Natural killer cell (primary cell): ENCODE measurements around the gene BRF1. TPM values are rescaled to one million over a fixed set of nuclear protein-coding genes. Genes with fewer than 3 reads are reported as not detected.
A peak's percentile ranks its signal among the peaks of the same experiment; 100 is the strongest.
"Not testable (repeated sequence)": the region's sequence is repeated elsewhere in the genome, so short reads cannot be mapped to it uniquely, and the experiment has no call there.

Experiments
- ATAC-seq, 3 donors: fragments of 150-1000 bp in 2 of 3; fragments of 200-7000 bp in 1 of 3; cut with Tn5 transposase; 1 replicate in 1 of 3; 2 replicates in 2 of 3; pipeline ENCODE4 v1.10.0; 2021; ENCODE audit warnings: mild to moderate bottlenecking in 2 of 3, moderate library complexity in 2 of 3
- DNase-seq, 2 donors: peaks; one replicate each; pipeline versions ENCODE4 v3.0.0 to v3.0.0-alpha.2; 2013 to 2021; ENCODE audit warnings: mixed read lengths in 1 of 2
- H3K27ac ChIP-seq: one replicate; pipeline ENCODE4 v1.5.1; 2013; ENCODE audit warnings: mild to moderate bottlenecking, low read length
- H3K27me3 ChIP-seq: one replicate; pipeline ENCODE4 v1.6.1; 2013; ENCODE audit warnings: low read length; ENCODE audit not compliant: control insufficient read depth, insufficient read depth
- H3K36me3 ChIP-seq: one replicate; pipeline ENCODE4 v1.6.1; 2013; ENCODE audit warnings: low read length; ENCODE audit not compliant: control insufficient read depth, insufficient read depth
- H3K4me1 ChIP-seq: one replicate; pipeline ENCODE4 v1.6.1; 2013; ENCODE audit warnings: low read length; ENCODE audit not compliant: control insufficient read depth, insufficient read depth
- H3K4me3 ChIP-seq: one replicate; pipeline ENCODE4 v1.5.1; 2013; ENCODE audit warnings: low read length
- H3K9me3 ChIP-seq: one replicate; pipeline ENCODE4 v1.6.1; 2013; ENCODE audit warnings: low read length; ENCODE audit not compliant: control insufficient read depth, insufficient read depth
- H3K27ac Mint-ChIP-seq, 2 donors: one replicate each; pipeline ENCODE4 v1.8.0; 2022; ENCODE audit warnings: mild to moderate bottlenecking in 2 of 2, mixed read lengths in 2 of 2, moderate library complexity in 1 of 2
- H3K27me3 Mint-ChIP-seq, 2 donors: one replicate each; pipeline ENCODE4 v1.8.0; 2022; ENCODE audit warnings: low read depth in 2 of 2, mixed read lengths in 2 of 2
- H3K36me3 Mint-ChIP-seq: one replicate; pipeline ENCODE4 v1.8.0; 2022; ENCODE audit warnings: mixed read lengths
- H3K4me1 Mint-ChIP-seq, 2 donors: one replicate each; pipeline ENCODE4 v1.8.0; 2022; ENCODE audit warnings: mixed read lengths in 2 of 2
- H3K4me3 Mint-ChIP-seq: one replicate; pipeline ENCODE4 v1.8.0; 2022; ENCODE audit warnings: mild to moderate bottlenecking, moderate library complexity, mixed read lengths
- H3K9me3 Mint-ChIP-seq, 2 donors: one replicate each; pipeline ENCODE4 v1.8.0; 2022; ENCODE audit warnings: mixed read lengths in 2 of 2
- WGBS: methylation state at CpG from one replicate; pipeline ENCODE4 v1.1.7; 2013; ENCODE audit warnings: missing lambda C conversion rate; ENCODE audit not compliant: insufficient coverage; 5-methylcytosine and 5-hydroxymethylcytosine counted together
- intact Hi-C: fragments of 100-400 bp; cut with micrococcal nuclease; formaldehyde crosslinking; loops from one replicate; pipeline ENCODE4 v1.14.2; 2022
- total RNA-seq, 4 donors: library from RNA; stranded (reverse); fragments of 120-200 nt in 1 of 4; gene quantifications; one replicate each; pipeline versions ENCODE4 v1.2.3 to v1.2.4, GENCODE V29; 2013 to 2022
- TF ChIP-seq, protein P1 (sequence below): fragments of 200-600 bp; IDR thresholded peaks from one replicate; pipeline ENCODE4 v1.8.0; 2022; ENCODE audit warnings: antibody characterized with exemption

BRF1 gene
- total RNA-seq, 3 donors from 2014 or later (not counting 1 experiment from before 2014, with no cell fraction given) = 82.4 to 92.7 (median 87.4) TPM

DNA sequence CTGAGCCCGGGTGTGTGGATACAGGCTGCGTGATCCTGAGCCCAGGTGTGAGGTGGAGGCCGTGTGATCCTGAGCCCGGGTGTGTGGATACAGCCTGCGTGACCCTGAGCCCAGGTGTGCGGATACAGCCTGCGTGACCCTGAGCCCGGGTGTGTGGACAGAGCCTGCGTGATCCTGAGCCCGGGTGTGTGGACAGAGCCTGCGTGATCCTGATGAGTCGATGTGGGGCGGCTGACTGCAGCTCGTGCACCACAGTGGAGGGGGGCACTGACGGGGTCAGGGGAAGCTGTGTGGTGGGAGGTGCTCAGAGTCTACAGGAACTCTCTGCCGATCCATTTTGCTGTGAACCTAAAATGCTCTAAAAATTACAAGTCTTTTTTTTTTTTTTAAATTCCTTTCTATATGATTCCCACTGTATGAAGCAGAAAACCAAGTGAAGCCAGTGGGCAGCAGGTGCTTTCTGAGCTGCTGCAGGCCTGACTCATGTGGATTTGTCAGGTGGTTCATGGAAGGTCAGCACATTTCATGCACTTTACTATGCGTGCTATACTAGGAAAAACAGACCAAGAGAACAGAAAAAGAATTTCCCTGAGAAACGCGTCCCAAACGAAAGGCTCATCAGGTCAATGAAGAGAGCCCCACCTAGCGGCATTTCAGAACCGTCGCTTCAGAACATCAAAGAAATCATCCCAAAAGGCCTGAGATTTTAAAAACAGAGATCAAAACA, 19.3 kb downstream of the BRF1 start:
- Histone ChIP-seq H3K27ac (no peak overlapping the region), H3K36me3 (peaks cover 5% of the 10 kb centered on the region), H3K4me1 (peaks cover 23% of the 10 kb centered on the region), H3K9me3 (no peaks in the 10 kb centered on the region), H3K4me3 (no peak overlapping the region), H3K27me3 (no peaks in the 10 kb centered on the region)
- H3K27ac Mint-ChIP-seq = peak overlapping the region in 1 of 2 donors; percentile 34
- WGBS = 80% methylated on average over 23 of the region's 23 CpGs
- intact Hi-C loops = loop anchor here (2.0 kb wide), 1 partner anchor 191 kb away; no protein-coding TSS in a partner anchor
- ATAC-seq (peak in 1 of 3 donors; percentile 46), DNase-seq (peak in 1 of 2 donors; percentile 69)
- no peak overlapping the region for H3K4me3 Mint-ChIP-seq
- peaks cover 26 to 37% of the 10 kb centered on the region in 2 donors for H3K4me1 Mint-ChIP-seq
- TF ChIP-seq, protein P1, sequence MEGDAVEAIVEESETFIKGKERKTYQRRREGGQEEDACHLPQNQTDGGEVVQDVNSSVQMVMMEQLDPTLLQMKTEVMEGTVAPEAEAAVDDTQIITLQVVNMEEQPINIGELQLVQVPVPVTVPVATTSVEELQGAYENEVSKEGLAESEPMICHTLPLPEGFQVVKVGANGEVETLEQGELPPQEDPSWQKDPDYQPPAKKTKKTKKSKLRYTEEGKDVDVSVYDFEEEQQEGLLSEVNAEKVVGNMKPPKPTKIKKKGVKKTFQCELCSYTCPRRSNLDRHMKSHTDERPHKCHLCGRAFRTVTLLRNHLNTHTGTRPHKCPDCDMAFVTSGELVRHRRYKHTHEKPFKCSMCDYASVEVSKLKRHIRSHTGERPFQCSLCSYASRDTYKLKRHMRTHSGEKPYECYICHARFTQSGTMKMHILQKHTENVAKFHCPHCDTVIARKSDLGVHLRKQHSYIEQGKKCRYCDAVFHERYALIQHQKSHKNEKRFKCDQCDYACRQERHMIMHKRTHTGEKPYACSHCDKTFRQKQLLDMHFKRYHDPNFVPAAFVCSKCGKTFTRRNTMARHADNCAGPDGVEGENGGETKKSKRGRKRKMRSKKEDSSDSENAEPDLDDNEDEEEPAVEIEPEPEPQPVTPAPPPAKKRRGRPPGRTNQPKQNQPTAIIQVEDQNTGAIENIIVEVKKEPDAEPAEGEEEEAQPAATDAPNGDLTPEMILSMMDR = peak; percentile 35
- no peaks in the 10 kb centered on the region for H3K27me3 Mint-ChIP-seq
- peaks cover 11% of the 10 kb centered on the region for H3K36me3 Mint-ChIP-seq
- H3K9me3 Mint-ChIP-seq = no peaks in the 10 kb centered on the region

DNA sequence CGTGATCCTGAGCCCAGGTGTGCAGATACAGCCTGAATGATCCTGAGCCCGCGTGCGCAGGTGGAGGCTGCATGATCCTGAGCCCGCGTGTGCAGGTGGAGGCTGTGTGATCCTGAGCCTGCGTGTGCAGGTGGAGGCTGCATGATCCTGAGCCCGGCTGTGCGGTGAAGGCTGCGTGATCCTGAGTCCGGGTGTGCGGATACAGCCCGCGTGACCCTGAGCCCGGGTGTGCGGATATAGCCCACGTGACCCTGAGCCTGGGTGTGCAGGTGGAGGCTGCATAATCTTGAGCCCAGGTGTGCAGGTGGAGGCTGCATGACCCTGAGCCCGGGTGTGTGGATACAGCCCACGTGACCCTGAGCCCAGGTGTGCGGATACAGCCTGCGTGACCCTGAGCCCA, 20.3 kb downstream of the BRF1 start:
- H3K27ac Mint-ChIP-seq = no peak overlapping the region
- H3K4me1 ChIP-seq = peaks cover 24% of the 10 kb centered on the region
- H3K4me1 Mint-ChIP-seq = peaks cover 27 to 34% of the 10 kb centered on the region in 2 donors
- no peak overlapping the region for H3K4me3 ChIP-seq
- no peak overlapping the region for H3K4me3 Mint-ChIP-seq
- DNase-seq = no peak
- H3K27ac ChIP-seq = no peak overlapping the region
- WGBS = 94% methylated on average over 21 of the region's 21 CpGs
- H3K27me3 ChIP-seq = no peaks in the 10 kb centered on the region
- intact Hi-C loops = loop anchor here (2.0 kb wide), 1 partner anchor 190 kb away; no protein-coding TSS in a partner anchor
- H3K27me3 Mint-ChIP-seq = no peaks in the 10 kb centered on the region
- peaks cover 11% of the 10 kb centered on the region for H3K36me3 Mint-ChIP-seq
- TF ChIP-seq, protein P1 = no peak
- peaks cover 5% of the 10 kb centered on the region for H3K36me3 ChIP-seq
- no peaks in the 10 kb centered on the region for H3K9me3 Mint-ChIP-seq
- no peaks in the 10 kb centered on the region for H3K9me3 ChIP-seq
- ATAC-seq = no peak

DNA sequence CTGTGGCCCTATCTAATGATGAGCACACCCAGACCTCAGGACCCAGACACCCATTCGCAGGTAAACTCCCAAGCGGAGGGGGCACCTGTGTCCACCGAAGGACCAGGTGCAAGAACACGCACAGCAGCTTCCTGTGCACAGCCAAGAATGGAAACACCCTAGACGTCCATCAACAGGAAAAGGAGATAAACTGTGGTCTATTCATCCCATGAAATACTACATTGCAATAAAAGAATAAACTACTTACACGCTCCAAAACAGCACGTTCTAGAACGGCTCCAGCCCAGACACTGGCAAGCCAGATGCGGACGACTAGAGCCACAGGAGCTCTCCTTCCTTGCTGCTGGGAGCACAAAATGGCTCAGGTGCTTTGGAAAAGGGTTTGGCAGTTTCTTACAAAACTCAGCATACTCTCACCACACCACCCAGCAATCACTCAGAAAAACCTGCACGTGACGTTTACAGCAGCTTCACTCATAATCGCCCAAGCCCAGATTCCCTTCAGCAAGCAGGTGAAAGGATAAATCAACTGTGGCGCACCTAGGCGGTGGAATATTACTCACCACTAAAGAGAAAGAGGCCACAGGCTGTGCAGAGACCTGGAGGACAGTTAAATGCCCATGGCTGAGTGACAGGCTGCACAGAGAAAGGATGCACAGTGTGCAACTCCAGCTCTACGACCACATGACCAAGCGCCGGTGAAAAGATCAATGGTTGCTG, 21.0 kb downstream of the BRF1 start:
- no peaks in the 10 kb centered on the region for H3K27me3 Mint-ChIP-seq
- Histone ChIP-seq H3K27me3 (no peaks in the 10 kb centered on the region), H3K4me3 (no peak overlapping the region), H3K4me1 (peaks cover 29% of the 10 kb centered on the region), H3K27ac (no peak overlapping the region), H3K36me3 (peaks cover 2% of the 10 kb centered on the region), H3K9me3 (no peaks in the 10 kb centered on the region)
- H3K4me1 Mint-ChIP-seq = peaks cover 33 to 34% of the 10 kb centered on the region in 2 donors
- intact Hi-C loops = loop anchor here (2.0 kb wide), 1 partner anchor 189 kb away; no protein-coding TSS in a partner anchor
- TF ChIP-seq, protein P1 = no peak
- no peaks in the 10 kb centered on the region for H3K9me3 Mint-ChIP-seq
- WGBS = 90% methylated on average over 18 of the region's 18 CpGs
- H3K4me3 Mint-ChIP-seq = no peak overlapping the region
- ATAC-seq (no peak), DNase-seq (no peak)
- H3K27ac Mint-ChIP-seq = no peak overlapping the region
- H3K36me3 Mint-ChIP-seq = peaks cover 4% of the 10 kb centered on the region

DNA sequence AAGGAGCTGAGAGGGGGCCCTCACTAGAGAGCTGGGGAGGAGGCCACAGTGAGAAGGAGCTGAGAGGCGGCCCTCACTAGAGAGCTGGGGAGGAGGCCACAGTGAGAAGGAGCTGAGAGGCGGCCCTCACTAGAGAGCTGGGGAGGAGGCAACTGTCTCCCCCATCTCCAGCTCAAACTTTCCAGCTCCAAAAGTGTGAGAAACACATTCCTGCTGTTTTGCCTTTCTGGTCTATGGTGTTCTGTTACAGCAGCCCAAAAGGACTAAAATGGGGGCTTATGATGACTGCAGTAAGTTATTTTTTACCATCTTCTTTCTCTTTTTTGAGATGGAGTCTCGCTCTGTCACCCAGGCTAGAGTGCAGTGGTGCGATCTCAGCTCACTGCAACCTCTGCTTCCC, 23.4 kb downstream of the BRF1 start:
- H3K27me3 Mint-ChIP-seq, H3K36me3 Mint-ChIP-seq, H3K36me3 ChIP-seq, intact Hi-C loops, H3K9me3 ChIP-seq, DNase-seq, H3K4me3 Mint-ChIP-seq, H3K4me3 ChIP-seq, H3K27me3 ChIP-seq, H3K9me3 Mint-ChIP-seq: not testable (repeated sequence)
- 97% methylated on average over 2 of the region's 4 CpGs for WGBS
- Mint-ChIP-seq H3K27ac (peak overlapping the region; percentile 56 to 71), H3K4me1 (peaks cover 26 to 30% of the 10 kb centered on the region in 2 donors)
- Histone ChIP-seq H3K4me1 (peaks cover 17% of the 10 kb centered on the region), H3K27ac (peak overlapping the region; percentile 86)
- peak in 1 of 3 donors; percentile 44 for ATAC-seq
